Activated CD4-positive, alpha-beta T cell treated with anti-CD3 and anti-CD28 coated beads, Interleukin-2, amount 50 U/mL, for 1 hour (primary cell): ENCODE results near the gene DYTN.

Experiments
- DNase-seq: peaks from one replicate; pipeline ENCODE4 v3.0.0-alpha.2; 2020

Gene DYTN

DNA sequence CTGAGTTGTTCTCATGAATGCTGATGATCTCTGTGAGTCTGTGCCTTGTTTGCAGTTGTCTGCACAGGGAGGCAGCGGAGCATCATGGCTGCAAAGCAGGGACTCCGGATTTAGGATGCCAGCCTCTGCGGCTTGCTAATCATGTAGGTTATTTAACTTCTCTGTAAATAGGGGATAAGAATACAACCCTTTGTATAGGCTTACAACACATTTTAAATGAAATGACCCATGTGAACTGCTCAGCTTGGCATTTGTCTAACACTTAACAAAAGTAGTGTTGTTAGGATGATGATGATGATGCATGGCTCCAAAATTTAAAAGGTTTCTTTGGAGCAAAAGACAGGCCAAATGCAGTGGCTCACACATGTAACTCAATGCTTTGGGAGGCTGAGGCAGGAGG is 19.4 kb downstream of the DYTN start:
- DNase-seq, result no peak

DNA sequence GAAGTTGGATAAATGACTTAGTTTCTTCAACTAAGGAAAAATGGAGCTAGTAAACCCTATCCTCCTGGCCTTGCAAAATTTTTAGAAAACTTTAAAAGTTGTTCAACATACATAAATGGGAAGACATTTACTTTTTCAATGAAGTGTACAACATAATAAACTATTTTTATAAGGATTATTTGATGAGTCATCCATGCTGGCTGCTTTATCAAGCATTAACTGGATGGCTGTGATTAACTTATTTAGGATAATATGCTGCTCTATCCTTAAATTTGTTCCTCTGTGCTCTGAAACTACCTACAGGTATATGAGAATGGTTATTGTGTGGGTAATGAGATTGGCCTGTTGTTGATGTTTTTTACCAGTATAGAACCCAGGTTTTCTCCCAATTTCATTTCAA is 21.3 kb downstream of the DYTN start:
- no peak for DNase-seq

DNA sequence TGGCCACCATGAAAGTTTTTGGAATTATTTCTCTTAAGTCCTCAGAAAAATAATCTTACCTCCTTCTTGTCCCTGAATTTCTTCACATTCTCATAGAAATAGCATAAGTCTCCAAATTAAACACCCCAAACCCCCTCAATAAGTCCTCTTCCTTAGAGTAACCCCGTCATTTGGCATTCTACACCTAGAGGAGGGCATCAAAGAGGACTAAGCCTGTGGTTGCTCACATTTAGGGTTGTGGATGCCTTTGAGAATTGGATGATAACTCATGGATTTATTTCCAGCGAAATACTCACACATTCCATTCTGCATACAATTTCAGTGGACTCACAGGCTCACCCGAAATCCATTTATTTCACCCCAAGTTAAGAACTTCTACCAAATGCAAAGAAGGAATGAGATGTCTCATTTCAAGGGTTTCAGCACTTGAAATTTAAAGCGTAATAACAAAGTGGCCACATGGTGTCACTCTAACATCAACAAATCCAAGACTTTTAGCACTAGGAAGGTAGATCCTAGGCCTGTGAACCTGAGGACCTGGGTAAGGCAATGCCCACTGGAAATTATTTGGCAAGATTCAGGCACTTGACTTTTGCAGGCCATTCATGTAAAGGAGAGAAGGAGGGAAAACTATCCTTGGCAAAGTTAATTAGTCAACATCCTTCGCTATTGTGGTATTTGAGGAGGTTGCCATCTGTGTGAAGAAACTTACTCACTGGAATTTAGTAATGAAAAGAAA is 24.6 kb downstream of the DYTN start:
- peak; percentile 3 for DNase-seq

DNA sequence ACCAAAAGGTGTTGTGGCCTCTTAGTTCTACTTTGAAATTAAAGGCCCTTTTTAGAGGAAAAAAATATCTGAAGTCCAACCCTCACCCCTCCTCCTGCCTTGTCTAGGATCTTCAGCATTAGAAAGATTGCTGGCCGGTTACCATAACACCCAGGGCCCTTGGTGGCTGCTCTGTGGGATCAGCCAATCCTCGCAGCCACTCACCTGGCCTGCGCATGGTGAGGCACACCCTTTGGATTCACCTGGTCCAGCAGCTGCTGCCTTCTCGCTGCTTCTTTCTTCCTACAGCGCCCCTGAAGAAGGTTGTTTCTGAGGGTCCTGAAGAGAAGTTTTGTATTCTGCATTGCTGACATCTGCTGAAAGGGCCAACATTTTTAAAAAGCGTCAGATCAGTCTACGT is 25.2 kb downstream of the DYTN start:
- DNase-seq, result no peak

DNA sequence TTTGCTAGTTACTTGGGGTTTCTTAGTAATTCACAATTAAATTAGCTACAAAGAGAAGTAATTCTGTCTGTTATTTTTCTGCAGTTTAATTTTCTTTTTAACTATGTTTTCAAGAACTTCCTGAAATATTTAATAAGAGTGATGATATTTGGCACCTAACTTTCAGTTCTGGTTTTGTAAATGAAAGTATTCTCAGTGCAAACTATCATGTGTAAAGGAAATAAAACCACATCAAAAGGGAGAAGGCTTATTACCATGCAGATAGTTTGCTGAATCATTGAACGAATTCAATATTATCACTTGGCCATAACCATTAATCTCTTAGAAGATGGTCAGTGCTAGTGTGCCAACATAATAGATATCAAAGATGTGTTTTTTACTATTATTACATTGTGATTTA is 29.2 kb downstream of the DYTN start:
- no peak for DNase-seq

DNA sequence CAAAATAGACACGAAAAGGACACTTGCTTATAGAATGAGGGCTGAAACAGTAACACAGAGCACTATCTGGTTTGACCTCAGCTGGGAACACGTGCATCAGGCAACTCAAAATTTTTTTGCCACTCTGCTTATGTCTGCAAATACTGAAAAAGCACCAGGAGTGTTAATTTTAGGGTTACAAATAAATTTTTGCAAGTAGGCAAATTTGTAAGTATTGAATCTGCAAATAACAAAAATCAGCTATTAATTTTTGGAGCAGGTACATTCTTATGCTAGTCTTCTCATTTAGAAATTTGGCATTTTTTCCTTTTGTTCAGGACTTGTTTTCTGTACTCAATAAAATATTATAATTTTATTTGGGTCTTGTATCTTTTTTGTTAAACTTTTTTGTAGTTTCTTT is 29.7 kb downstream of the DYTN start:
- DNase-seq, result no peak

DNA sequence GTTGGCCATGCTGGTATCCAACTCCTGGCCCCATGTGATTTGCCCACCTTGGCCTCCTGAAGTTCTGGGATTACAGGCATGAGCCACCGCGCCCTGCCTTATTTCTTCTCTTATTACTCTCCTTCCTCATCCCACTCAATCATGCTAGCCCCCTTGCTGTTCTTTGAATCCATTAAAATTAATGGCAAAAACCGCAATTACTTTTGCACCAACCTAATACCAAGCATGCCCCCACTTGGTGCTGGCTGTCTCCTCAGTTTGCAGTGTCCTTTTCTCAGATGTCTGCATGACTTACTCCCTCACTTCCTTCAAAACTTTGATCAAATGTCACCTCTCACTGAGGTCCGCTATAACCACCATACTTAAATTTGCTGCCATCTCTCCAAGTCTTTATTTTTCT is 34.6 kb downstream of the DYTN start:
- DNase-seq, result no peak

DNA sequence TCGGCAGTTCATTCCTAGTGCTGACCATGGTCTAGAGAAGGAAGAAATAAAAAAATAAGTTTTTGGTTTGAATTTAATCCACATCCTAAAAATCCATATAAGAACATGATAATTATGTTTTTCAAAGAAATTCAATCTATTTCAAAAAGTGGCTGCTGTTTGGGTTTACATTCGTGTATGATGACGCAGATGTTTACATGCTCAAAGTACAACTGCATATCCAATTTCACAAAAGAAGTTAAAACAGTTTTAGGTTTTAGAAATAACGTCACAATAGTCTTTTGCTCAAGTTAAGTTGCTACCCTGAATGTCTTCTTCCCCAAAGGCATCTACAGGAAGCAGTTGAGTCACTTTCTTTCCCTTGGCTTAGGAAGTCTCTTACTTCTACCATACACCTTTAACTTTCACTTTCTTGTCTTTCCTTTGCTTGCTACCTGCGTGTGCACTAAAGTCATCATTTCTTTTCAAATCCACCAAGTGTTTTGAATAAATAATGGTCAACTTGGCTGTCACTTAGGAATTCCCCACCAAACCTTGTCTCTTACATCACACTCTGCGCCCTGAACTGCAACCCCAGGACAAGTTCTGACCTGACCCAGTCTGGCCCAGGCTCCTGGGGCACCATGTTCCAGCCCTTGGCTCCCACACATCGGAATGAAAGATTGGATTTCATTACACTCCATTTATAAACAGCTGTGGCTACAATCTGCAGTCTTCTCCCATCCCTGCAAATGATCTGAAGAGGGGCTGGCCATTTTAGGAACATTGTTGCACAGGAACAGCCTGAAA is 47.5 kb downstream of the DYTN start:
- DNase-seq, result no peak

DNA sequence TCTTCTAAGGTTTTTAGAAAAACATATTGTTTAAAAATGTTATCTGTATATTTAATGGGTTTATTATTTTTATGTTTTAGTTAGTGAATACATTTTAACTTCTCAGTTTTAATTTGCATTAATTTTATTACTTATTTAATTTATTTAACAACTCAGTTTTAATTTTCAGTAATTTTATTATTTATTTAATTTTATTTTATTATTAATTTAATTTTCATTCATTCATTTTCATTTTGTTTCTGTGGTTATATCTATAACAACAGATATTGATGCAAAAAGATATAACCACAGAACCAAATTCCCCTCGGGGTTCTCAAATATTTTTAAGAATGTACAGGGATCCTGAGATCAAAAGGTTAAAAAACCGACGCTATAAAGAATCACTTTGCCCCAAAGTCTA is 52.9 kb downstream of the DYTN start:
- DNase-seq, result no peak

DNA sequence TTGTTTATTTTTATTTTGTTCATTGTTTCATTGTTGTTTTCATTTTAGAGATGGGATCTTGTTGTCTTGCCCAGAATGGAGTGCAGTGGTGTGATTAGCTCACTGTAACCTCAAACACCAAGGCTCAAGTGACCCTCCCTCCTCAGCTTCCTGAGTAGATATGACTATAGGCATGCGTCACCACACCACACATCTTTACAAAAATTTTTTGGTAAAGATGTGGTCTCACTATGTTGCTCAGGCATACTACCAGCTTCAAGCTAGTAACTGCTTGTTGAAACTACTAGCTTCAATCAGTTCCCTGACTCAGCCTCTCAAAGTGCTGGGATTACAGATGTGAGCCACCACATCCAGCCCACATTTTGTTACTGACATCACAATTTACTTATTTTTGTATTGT is 61.1 kb downstream of the DYTN start:
- DNase-seq, result no peak

DNA sequence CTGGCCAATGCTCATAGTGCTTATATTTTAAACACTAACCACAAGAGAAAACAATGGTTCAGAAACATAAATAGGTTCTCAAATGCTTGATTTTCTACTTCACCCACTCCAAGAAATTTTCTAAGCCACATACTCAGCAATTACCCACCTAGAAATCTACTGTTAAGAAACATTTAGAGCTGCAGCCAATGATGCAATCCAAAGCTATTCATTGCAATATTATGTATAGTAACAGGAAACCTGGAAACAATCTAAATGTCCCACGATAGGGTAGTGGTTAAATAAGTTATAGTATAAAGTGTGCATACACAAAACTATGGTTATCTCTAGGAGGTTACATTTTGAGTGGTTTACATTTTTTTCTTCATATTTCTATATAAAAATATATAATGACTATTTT is 70.2 kb downstream of the DYTN start:
- DNase-seq, result no peak

DNA sequence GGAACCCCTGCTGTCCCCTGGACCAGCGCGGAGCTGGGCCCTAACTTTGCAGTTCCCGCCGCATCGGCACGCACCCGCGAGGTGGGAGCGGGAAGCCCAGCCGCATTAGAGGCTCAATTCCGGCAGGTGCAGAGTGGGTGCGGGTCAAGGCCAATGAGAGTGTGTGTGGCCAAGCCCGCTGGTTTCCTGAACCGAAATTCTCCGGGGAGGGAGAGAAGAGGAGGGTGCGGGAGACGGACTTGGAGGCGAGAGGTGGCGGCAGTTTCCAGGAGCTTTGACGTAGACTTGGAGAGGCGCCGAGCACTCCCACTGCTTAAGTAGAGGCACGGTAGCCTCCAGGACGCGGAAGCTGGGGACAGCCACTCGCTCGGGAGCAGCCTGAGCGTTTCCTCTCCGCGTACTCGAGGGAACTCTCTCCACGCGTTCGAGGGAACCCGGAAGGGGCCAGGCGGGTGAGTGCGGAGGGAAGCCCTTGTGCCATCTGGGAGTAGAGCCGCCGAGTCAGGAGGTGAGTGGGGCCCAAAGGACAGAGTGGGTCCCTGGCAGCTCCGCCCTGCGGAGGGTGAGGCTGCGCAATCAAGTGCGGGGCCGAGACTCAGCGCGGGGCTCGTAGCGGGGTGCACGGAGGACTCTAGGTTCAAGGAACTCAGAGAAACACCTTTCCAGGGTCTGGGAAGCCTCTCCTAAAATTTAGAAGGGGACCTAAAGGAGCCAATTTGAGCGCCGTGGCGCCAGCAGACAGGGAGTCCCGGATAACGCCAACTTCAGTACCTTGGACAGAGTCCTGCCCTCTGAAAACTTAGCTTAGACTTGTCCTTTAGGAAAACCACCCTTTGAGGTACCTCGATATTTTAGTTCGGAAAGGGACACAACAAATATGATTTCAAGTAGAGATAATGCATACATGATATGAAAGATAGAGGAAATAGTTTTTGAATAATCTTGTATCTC is 75.8 kb downstream of the DYTN start, which contains the start of gene FAM237A:
Gene FAM237A (plus strand): TSS at position 413 of the 951 bp plus-strand sequence. CDS start 1,750 bp downstream, outside the sequence.
- DNase-seq, result no peak

DNA sequence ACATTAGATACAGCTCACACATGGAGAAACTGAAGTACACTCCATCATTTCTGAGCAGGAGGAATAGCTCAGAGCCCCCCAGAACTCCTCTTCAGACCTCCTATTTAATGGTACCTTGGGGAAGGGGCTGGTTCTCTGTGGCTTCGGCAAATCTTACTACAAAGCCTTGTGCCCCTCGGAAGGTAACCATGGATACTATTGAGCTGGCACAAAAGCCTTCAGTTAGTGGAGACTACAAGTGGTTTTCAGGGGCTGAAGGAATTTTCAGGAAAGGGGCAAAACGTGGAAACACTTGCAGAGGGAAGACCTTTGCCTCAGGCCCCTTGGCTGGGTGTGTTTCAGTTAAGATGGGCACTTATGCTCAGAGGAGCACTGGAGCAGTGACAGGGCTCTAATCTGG is 77.0 kb downstream of the DYTN start:
- DNase-seq, result no peak

DNA sequence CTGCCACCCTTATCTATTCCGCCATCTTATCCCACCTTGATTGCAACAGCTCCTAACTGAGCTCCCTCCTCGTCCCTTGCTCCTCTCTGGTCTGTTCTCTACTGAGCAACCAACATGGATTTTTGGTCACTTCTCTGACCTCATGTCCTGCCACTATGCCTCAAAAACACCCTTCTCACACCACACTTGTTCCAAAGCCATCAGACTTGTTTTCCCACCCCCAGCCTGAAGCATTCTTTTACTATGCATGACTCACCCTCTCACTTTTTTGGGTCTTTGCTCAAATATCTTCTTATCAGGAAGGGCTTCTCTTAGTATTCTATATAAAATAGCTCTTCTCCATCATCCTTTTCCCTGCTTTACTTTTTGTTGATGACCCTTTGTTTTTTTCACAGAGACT is 78.6 kb downstream of the DYTN start:
- no peak for DNase-seq

DNA sequence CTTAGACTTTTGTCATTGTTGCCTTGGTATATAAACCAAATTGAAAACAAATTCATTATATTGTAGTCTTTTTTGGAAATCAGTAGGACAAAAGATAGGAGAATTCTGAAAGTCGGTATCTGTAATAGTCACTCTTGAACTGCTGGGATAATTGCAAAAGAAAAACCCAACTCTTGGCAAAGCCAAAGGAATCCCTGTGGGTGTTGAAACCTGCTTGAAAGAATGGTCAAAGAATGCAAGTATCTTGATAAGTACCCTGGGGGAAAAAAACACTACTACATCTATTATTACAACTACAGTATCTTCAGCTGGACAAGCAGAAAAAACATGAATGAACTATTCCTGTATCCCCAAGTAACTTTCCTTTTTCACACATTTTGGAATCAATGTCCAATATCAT is 83.2 kb downstream of the DYTN start:
- DNase-seq, result no peak

DNA sequence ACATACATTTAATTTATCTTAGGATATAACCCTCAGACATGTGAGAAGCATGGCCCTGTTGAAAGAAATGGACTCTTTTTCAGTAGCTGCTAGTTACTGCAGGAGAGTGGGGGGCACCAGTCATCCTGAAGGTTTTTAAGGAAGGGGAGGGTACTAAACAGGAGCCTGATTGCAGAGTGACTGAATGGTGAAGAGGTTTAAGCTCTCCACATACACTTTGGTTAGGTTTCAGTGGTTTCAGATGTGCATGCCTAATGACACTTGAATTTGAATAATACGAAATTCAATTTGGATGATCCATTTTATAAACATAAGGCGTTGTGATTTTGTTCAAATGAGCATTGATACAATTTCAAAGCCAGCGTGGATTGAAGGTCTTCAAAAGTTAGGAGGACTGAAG is 86.9 kb downstream of the DYTN start:
- DNase-seq, result no peak

DNA sequence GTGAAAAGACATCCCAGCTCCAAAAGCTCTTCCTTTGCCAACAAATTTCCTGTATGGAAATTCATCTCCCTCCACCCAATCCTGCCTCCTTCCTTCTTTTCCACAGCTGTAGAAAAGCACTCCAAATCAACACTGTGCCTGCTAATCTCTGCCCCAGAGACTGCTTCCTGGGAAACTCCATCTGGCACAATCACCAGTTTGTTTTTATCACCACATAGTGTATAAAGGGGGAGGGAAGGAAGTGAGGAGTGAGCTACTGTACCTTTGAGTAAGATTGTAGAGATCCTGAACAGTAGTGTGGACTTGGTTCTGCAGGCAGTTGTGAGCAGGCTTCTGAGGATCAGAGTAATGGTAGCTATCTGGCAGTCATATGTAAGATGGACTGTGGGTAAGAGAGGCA is 90.6 kb downstream of the DYTN start:
- no peak for DNase-seq

DNA sequence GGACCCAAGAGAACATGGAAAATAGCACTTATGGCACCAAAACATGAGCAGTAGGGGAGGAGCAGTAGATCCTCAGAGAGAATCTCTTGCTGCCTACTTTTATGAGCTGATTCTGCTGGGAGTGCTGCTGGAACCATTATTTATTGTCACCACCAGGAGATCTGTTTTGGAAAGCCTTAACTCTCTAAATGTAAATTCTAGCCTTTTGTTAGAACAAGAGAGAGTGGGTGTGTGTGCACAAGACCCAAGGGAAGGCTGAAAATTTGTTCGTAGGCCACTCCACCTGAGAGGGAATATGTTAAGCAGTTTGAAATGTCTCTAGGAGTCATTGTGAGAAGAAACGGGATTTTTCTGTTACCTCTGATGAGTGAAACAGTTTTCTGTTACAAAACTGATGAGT is 92.1 kb downstream of the DYTN start:
- no peak for DNase-seq

DNA sequence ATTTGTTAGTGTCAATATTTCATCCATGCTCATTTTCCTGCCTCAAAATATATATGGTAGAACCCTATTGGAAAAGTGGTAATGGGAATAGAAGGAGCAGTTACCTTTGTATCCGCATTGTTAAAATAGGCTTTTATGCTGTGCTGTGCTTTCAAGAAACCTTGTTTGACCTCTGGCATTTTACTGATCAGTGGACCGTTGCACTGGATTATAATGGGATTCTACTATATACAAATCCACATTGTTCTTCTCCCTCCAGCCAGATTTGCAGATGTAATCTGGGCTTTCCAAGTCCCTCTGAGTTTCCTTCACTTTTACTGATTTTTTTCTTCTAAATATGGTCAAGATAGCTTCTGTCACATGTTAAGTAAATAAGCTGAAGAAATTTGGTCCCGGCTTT is 99.2 kb downstream of the DYTN start:
- no peak for DNase-seq

DNA sequence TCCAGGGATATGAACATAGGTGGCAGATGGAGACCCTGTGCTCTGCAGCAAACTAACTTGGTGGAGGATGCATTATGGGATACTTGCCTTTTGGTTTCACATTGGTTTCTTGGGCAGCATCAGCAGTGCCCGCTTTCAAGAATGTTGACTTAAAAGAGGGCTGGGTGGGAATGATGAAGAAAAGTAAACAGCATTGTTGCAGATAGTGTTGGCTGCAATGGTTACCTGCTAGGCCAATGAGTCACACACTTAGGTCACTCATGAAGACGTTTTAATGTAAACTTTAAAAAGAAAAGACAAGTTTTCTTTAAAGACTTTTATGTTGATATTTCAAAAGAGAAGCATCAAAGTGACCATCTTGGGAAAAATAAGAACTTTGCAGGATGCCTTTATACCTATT is 102.0 kb downstream of the DYTN start:
- no peak for DNase-seq

DNA sequence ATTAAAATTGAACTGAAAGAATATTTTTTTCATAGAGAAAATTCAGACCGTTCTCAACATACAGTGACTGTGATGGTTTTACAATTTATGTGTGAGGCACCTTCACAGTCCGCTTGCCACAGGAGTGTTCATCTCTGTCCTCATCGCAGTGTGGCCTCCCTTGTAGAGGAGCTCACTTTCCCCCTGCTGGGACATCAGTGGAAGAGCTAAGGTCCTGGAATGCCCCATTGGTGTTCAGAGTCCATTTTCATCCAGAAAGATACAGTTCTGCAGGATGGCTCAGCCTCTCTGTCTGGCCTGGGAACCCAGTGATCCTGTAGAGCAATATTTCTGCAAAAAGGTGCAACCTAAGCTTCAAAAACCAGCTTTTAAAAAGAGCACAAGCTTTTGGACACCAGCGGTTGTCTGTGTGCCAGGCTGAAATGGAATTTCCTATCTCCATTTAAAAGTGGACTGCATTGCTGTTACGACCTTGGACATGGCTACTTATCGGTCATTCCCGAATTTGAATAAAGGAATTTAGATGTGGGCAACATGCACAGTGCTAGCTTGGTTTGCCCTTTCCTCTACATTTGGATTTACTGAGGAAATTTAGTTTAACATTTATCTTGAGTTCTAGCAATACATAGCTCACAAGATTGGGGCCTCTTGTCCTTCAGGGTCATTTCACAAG is 102.6 kb downstream of the DYTN start:
- DNase-seq, result no peak

DNA sequence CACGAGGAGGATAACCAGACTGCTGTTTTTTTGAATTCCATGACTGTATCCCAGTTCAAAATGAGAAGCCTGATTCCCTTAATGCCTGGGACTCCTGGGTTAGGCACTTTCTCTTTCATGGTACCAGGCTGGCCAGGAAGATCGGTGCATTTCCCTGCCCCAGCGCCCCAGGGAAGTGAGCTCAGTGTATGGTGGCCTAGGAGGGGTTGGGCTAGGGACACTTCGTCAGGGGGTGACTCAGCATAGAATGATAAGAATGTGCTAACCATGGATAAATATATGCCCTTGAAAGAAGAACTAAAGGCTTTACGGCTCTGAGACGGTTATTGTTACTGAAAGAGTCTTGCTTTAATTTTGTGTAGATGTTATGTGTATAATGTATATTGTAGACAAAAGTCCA is 103.4 kb downstream of the DYTN start:
- DNase-seq, result no peak

DNA sequence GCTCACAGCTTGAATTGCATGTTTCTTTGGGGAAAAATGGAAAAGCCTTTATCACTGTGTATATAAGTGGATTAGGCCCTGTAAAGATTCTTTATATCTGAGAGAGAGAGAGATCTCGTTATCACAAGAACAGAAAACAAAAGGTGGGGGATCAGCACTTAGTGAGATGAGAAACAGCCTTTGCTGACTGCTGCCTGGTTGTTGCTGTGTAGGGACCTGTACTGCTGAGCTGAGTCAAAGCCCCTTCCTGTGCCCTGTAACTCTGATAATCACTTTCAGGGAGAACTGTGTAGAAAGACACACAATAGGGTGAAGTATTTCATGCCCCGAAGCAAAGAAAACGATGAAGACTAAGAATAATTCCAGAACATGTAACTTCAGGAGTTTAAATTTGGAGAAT is 106.5 kb downstream of the DYTN start:
- DNase-seq, result no peak
